ENCODE data around the gene ANK3. TPM values are rescaled to one million over a fixed set of nuclear protein-coding genes. Genes with fewer than 3 reads are reported as not detected.

Gene ANK3
- total RNA-seq, 1 donor from 2014 or later, result 4.0 TPM

GRCh38 chr10:60175441-60175971 lies 214.2 kb downstream of the ANK3 start:
- Mint-ChIP-seq H3K9me3 (no peaks in the 10 kb centered on the region), H3K36me3 (ENCODE audit: low read depth) (peaks cover 14% of the 10 kb centered on the region), H3K27me3 (no peaks in the 10 kb centered on the region), H3K4me1 (no peaks in the 10 kb centered on the region), H3K4me3 (no peak overlapping the region), H3K27ac (no peak overlapping the region)
- no peak for ATAC-seq (ENCODE audit: low read depth)
- ChIA-PET CTCF (no interaction called here), POLR2A (interaction anchor here (0.6 kb wide), 1 partner anchor 85 kb away, joined by 12 read pairs; no protein-coding TSS in a partner anchor)
- intact Hi-C loops (cut with micrococcal nuclease), result no loop called here
- no peak for DNase-seq
- TF ChIP-seq, protein P1, sequence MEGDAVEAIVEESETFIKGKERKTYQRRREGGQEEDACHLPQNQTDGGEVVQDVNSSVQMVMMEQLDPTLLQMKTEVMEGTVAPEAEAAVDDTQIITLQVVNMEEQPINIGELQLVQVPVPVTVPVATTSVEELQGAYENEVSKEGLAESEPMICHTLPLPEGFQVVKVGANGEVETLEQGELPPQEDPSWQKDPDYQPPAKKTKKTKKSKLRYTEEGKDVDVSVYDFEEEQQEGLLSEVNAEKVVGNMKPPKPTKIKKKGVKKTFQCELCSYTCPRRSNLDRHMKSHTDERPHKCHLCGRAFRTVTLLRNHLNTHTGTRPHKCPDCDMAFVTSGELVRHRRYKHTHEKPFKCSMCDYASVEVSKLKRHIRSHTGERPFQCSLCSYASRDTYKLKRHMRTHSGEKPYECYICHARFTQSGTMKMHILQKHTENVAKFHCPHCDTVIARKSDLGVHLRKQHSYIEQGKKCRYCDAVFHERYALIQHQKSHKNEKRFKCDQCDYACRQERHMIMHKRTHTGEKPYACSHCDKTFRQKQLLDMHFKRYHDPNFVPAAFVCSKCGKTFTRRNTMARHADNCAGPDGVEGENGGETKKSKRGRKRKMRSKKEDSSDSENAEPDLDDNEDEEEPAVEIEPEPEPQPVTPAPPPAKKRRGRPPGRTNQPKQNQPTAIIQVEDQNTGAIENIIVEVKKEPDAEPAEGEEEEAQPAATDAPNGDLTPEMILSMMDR (IDR thresholded peaks at IDR 0.05), result no peak

GRCh38 chr10:60172363-60172990 lies 217.2 kb downstream of the ANK3 start:
- no peaks in the 10 kb centered on the region for H3K4me1 Mint-ChIP-seq
- POLR2A ChIA-PET, result no interaction called here
- no peak overlapping the region for H3K4me3 Mint-ChIP-seq
- intact Hi-C loops (cut with micrococcal nuclease), result no loop called here
- DNase-seq (no peak), ATAC-seq (ENCODE audit: low read depth) (no peak)
- H3K9me3 Mint-ChIP-seq, result no peaks in the 10 kb centered on the region
- H3K36me3 Mint-ChIP-seq (ENCODE audit: low read depth), result peaks cover 16% of the 10 kb centered on the region
- TF ChIP-seq, protein P1 (IDR thresholded peaks at IDR 0.05), result no peak
- no peak overlapping the region for H3K27ac Mint-ChIP-seq
- CTCF ChIA-PET, result no interaction called here
- no peaks in the 10 kb centered on the region for H3K27me3 Mint-ChIP-seq

- H3K4me1 Mint-ChIP-seq, result no peaks in the 10 kb centered on the region
- DNase-seq (no peak), ATAC-seq (ENCODE audit: low read depth) (no peak)
- H3K27me3 Mint-ChIP-seq, result no peaks in the 10 kb centered on the region
- ChIA-PET POLR2A (no interaction called here), CTCF (no interaction called here)
- intact Hi-C loops (cut with micrococcal nuclease), result no loop called here
- H3K9me3 Mint-ChIP-seq, result no peaks in the 10 kb centered on the region
- no peak overlapping the region for H3K27ac Mint-ChIP-seq
- no peak overlapping the region for H3K4me3 Mint-ChIP-seq
- peaks cover 11% of the 10 kb centered on the region for H3K36me3 Mint-ChIP-seq (ENCODE audit: low read depth)
- TF ChIP-seq, protein P1 (IDR thresholded peaks at IDR 0.05), result no peak
Measured at GRCh38 chr10:60171436-60172013, 218.2 kb downstream of the ANK3 start.

DNA sequence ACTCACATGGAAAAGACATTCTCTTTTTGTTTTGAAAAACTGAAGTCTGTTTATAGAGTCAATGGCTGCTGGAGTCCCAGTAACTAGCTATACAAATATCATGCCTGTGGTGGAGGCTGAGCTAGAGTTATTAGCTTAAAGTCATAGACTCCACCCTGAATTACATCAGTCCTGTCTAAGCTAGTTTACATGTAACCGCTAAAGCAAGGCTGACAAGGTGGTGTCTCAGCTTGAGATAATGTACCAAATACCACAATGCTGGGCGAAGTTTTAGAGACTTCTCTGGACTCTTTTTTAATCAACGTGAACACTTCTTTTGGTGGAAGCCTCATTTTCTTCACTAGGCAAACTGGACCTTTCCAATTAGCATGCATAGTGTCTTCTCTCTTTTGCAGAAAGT lies 219.4 kb downstream of the ANK3 start:
- peaks cover 14% of the 10 kb centered on the region for H3K36me3 Mint-ChIP-seq (ENCODE audit: low read depth)
- no peak overlapping the region for H3K4me3 Mint-ChIP-seq
- ATAC-seq (ENCODE audit: low read depth) (no peak), DNase-seq (no peak)
- POLR2A ChIA-PET, result no interaction called here
- intact Hi-C loops (cut with micrococcal nuclease), result no loop called here
- TF ChIP-seq, protein P1 (IDR thresholded peaks at IDR 0.05), result no peak
- CTCF ChIA-PET, result no interaction called here
- no peak overlapping the region for H3K27ac Mint-ChIP-seq
- H3K4me1 Mint-ChIP-seq, result no peaks in the 10 kb centered on the region
- no peaks in the 10 kb centered on the region for H3K9me3 Mint-ChIP-seq
- H3K27me3 Mint-ChIP-seq, result no peaks in the 10 kb centered on the region

DNA sequence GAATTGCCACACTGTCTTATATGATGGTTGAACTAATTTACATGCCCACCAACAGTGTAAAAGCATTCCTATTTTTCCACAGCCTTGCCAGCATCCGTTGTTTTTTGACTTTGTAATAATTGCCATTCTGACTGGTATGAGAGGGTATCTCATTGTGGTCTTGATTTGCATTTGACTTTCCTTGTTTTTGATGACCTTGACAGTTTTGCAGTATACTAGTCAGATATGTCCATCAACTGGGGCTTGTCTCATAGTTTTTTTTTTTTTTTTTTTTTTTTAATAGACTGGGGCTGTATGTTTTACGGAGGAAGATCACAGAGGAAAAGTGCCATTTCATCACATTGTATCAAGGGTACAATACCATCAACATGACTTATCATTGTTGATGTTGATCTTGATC lies 220.6 kb downstream of the ANK3 start:
- intact Hi-C loops (cut with micrococcal nuclease), result no loop called here
- peaks cover 14% of the 10 kb centered on the region for H3K36me3 Mint-ChIP-seq (ENCODE audit: low read depth)
- no peaks in the 10 kb centered on the region for H3K9me3 Mint-ChIP-seq

More for the DNA sequence above, 220.6 kb downstream of the ANK3 start:
- TF ChIP-seq, protein P1 (IDR thresholded peaks at IDR 0.05), result no peak
- no peaks in the 10 kb centered on the region for H3K27me3 Mint-ChIP-seq
- DNase-seq, result no peak
- ATAC-seq (ENCODE audit: low read depth), result no peak
- H3K27ac Mint-ChIP-seq, result no peak overlapping the region
- H3K4me3 Mint-ChIP-seq, result no peak overlapping the region
- POLR2A ChIA-PET, result no interaction called here
- CTCF ChIA-PET, result no interaction called here
- H3K4me1 Mint-ChIP-seq, result no peaks in the 10 kb centered on the region

Data from activated B cell treated with CpG ODN at 0.5 μM for 24 hours (primary cell).